HG03066 (cell line): Measurements from ENCODE around the gene ARL11.

ENCODE experiments used
- ATAC-seq: cut with Tn5 transposase; IDR thresholded peaks from one replicate; pipeline ENCODE4 v1.9.1; 2021; ENCODE audit warnings: low read depth; ENCODE audit not compliant: unreplicated experiment

The ARL11 gene

GRCh38 chr13:49646688-49647087 lies 18.4 kb downstream of the ARL11 start:
- no peak for ATAC-seq

GRCh38 chr13:49649244-49649962 lies 21.1 kb downstream of the ARL11 start:
- no peak for ATAC-seq

- no peak for ATAC-seq
These were observed 21.6 kb downstream of the ARL11 start for GRCh38 chr13:49649963-49650312.

- no peak for ATAC-seq
These were observed 23.5 kb downstream of the ARL11 start for GRCh38 chr13:49651570-49652354.

- ATAC-seq: peak; percentile 62
These were observed 24.3 kb downstream of the ARL11 start for GRCh38 chr13:49652355-49653305.

- ATAC-seq: no peak
These were observed 25.2 kb downstream of the ARL11 start for GRCh38 chr13:49653478-49653877.

GRCh38 chr13:49654011-49654410 lies 25.7 kb downstream of the ARL11 start:
- ATAC-seq: no peak

GRCh38 chr13:49655906-49656305 lies 27.6 kb downstream of the ARL11 start:
- no peak for ATAC-seq

GRCh38 chr13:49657241-49657641 lies 28.9 kb downstream of the ARL11 start:
- no peak for ATAC-seq

GRCh38 chr13:49664606-49665005 lies 36.3 kb downstream of the ARL11 start:
- no peak for ATAC-seq

- no peak for ATAC-seq
These were observed 39.5 kb downstream of the ARL11 start for GRCh38 chr13:49667773-49668172.

- ATAC-seq: no peak
These were observed 41.5 kb downstream of the ARL11 start for GRCh38 chr13:49669735-49670309.

GRCh38 chr13:49670828-49671227 lies 42.5 kb downstream of the ARL11 start:
- ATAC-seq: no peak

GRCh38 chr13:49676581-49677298 lies 48.4 kb downstream of the ARL11 start:
- no peak for ATAC-seq

- no peak for ATAC-seq
These were observed 50.0 kb downstream of the ARL11 start for GRCh38 chr13:49678191-49678914.

GRCh38 chr13:49679246-49679645 lies 50.9 kb downstream of the ARL11 start:
- ATAC-seq: no peak

- ATAC-seq: no peak
These were observed 53.6 kb downstream of the ARL11 start for GRCh38 chr13:49681842-49682435.
